Body of pancreas (tissue), 4 donors: ENCODE measurements around the gene SUPT3H.

Experiments used
- CTCF ChIP-seq, 7 experiments: fragments of 450-650 bp in 4 of 7; fragments of 200-600 bp in 3 of 7; sonication (generic) in 3 of 7; IDR thresholded peaks; one replicate each; pipeline ENCODE4 v1.5.1; 2016 to 2019; ENCODE audit warnings: antibody characterized with exemption in 7 of 7
- POLR2A ChIP-seq, 3 donors: fragments of 450-650 bp; IDR thresholded peaks; one replicate each; pipeline ENCODE4 v1.6.1; 2016; ENCODE audit warnings: antibody characterized with exemption in 3 of 3, mild to moderate bottlenecking in 2 of 3

GRCh38 chr6:45195137-45195536, 182.6 kb downstream of the SUPT3H start:
- TF ChIP-seq CTCF (IDR thresholded peaks at IDR 0.05), result no peak
- no peak for TF ChIP-seq POLR2A (IDR thresholded peaks at IDR 0.05)
